HepG2 (cell line): ENCODE results near the gene ELAVL2. TPM values are rescaled to one million over a fixed set of nuclear protein-coding genes. Genes with fewer than 3 reads are reported as not detected.

Experiments used
- ATAC-seq: fragments of 200-7000 bp; cut with Tn5 transposase; 3 replicates; pipeline ENCODE4 v1.9.1; 2020; ENCODE audit warnings: mild to moderate bottlenecking, moderate library complexity
- BruUV-seq: library from RNA; stranded (reverse); fragments of 400-500 nt; replicated peaks from 2 replicates; lab custom pipeline; 2021; lab: Mats Ljungman, UMichigan
- CTCF ChIA-PET: fragments of 300-600 bp; formaldehyde crosslinking; extraction: SDS; loops from one replicate; lab custom pipeline; 2021; ENCODE audit warnings: low total read pairs, inconsistent platforms, low intra/inter-chr PET ratio; lab: Yijun Ruan, JAX
- POLR2A ChIA-PET: fragments of 350-600 bp; sonication (Branson Sonifier 250); formaldehyde crosslinking; loops from one replicate; lab custom pipeline; 2020; ENCODE audit warnings: antibody characterized with exemption, inconsistent platforms; lab: Yijun Ruan, JAX
- DNase-seq: peaks from one replicate; pipeline ENCODE4 v3.0.0-alpha.2; 2015; ENCODE audit warnings: low spot score
- FAIRE-seq: peaks from 3 replicates; lab custom pipeline; 2011; peaks lifted over from hg19 to GRCh38; lab: Jason Lieb, UNC
- H2AFZ ChIP-seq: one replicate; pipeline ENCODE4 v1.6.1; 2011; ENCODE audit warnings: low read length, inconsistent platforms
- H3K27ac ChIP-seq: fragments of 300-600 bp; 3 replicates; pipeline ENCODE4 v1.8.0; 2011; ENCODE audit warnings: mixed run types, mild to moderate bottlenecking, mixed read lengths, low read length, inconsistent platforms; ENCODE audit not compliant: insufficient read depth; ENCODE audit errors: extremely low read length
- H3K27me3 ChIP-seq, 2 experiments: fragments of 200-600 bp in 1 of 2; 2 replicates in 1 of 2; 3 replicates in 1 of 2; pipeline versions ENCODE4 v1.6.0 to v1.8.0; 2011; ENCODE audit warnings: low read length in 2 of 2, mild to moderate bottlenecking in 2 of 2, moderate library complexity in 2 of 2, inconsistent platforms in 1 of 2; ENCODE audit not compliant: insufficient read depth in 2 of 2, control insufficient read depth in 1 of 2
- H3K36me3 ChIP-seq, 2 experiments: fragments of 200-600 bp in 1 of 2; replicated peaks in 1 of 2; 2 replicates in 1 of 2; 3 replicates in 1 of 2; pipeline versions ENCODE4 v1.5.1 to v1.8.0; 2011; ENCODE audit warnings: low read length in 2 of 2, inconsistent platforms in 1 of 2; ENCODE audit not compliant: insufficient read depth in 2 of 2, control insufficient read depth in 1 of 2
- H3K4me1 ChIP-seq: 2 replicates; pipeline ENCODE4 v1.5.1; 2012; ENCODE audit warnings: low read length, inconsistent platforms; ENCODE audit not compliant: insufficient read depth
- H3K4me2 ChIP-seq: 2 replicates; pipeline ENCODE4 v1.6.0; 2011; ENCODE audit warnings: low read depth, low read length, inconsistent platforms
- H3K4me3 ChIP-seq, 3 experiments: fragments of 200-600 bp in 1 of 3; sonication (generic), shearing (Covaris generic) in 1 of 3; replicated peaks in 1 of 3; 2 replicates each; pipeline ENCODE4 v1.5.1; 2011 to 2016; ENCODE audit warnings: low read length in 3 of 3, inconsistent platforms in 2 of 3, low read depth in 2 of 3, mild to moderate bottlenecking in 2 of 3, control low read depth in 1 of 3, mixed read lengths in 1 of 3; ENCODE audit not compliant: insufficient read depth in 1 of 3
- H3K79me2 ChIP-seq: one replicate; pipeline ENCODE4 v1.6.1; 2011; ENCODE audit warnings: low read length, inconsistent platforms; ENCODE audit not compliant: insufficient read depth
- H3K9ac ChIP-seq: 2 replicates; pipeline ENCODE4 v1.6.0; 2011; ENCODE audit warnings: mild to moderate bottlenecking, low read depth, low read length, inconsistent platforms; ENCODE audit not compliant: insufficient read depth
- H3K9me3 ChIP-seq: 2 replicates; pipeline ENCODE4 v1.5.1; 2012; ENCODE audit warnings: mild to moderate bottlenecking, low read length
- H4K20me1 ChIP-seq: 2 replicates; pipeline ENCODE4 v1.6.0; 2011; ENCODE audit warnings: inconsistent platforms, mild to moderate bottlenecking, low read length, moderate library complexity; ENCODE audit not compliant: insufficient read depth
- KDM1A ChIP-seq: IDR thresholded peaks from 2 replicates; pipeline ENCODE4 v1.6.1; 2016; ENCODE audit warnings: missing compliant biosample characterization
- KLF6 ChIP-seq: IDR thresholded peaks from 2 replicates; pipeline ENCODE4 v1.8.0; 2016; ENCODE audit warnings: missing biosample characterization, missing genetic modification reagents
- MTERF4 ChIP-seq: sonication (generic); formaldehyde crosslinking; IDR thresholded peaks from 2 replicates; pipeline ENCODE4 v1.8.0; 2023; ENCODE audit warnings: mild to moderate bottlenecking, missing genetic modification reagents
- SRF ChIP-seq: IDR thresholded peaks from 2 replicates; pipeline ENCODE4 v1.6.1; 2011; ENCODE audit warnings: mild to moderate bottlenecking, low read depth, low read length, moderate library complexity
- WIZ ChIP-seq: sonication (generic); formaldehyde crosslinking; IDR thresholded peaks from 2 replicates; pipeline ENCODE4 v1.5.1; 2020; ENCODE audit warnings: mild to moderate bottlenecking, missing genetic modification reagents
- ZBTB10 ChIP-seq: sonication (generic); formaldehyde crosslinking; IDR thresholded peaks from 2 replicates; pipeline ENCODE4 v1.4.0; 2020; ENCODE audit warnings: missing genetic modification reagents, borderline replicate concordance
- ZFP36L2 ChIP-seq: sonication (generic); formaldehyde crosslinking; IDR thresholded peaks from 2 replicates; pipeline ENCODE4 v1.4.0; 2020; ENCODE audit warnings: missing genetic modification reagents
- WGBS: methylation state at CpG from one replicate; pipeline ENCODE4 v1.1.6; 2017; ENCODE audit warnings: low lambda C conversion rate; 5-methylcytosine and 5-hydroxymethylcytosine counted together
- in situ Hi-C: cut with HindIII; loops from 2 replicates; pipeline ENCODE4 v1.10.0; 2017; ENCODE audit warnings: low pct_unique_long_range_greater_than_20kb; ENCODE audit not compliant: extremely low pct_ligation_motif_present
- intact Hi-C: fragments of 100-400 bp; cut with micrococcal nuclease; formaldehyde crosslinking; loops from one replicate; pipeline ENCODE4 v1.10.0; 2022; ENCODE audit not compliant: unreplicated experiment
- polyA plus RNA-seq, 8 experiments: library from polyadenylated mRNA; depleted of rRNA in 3 of 8; stranded (reverse) in 7 of 8; unstranded in 1 of 8; fragments of >200 nt; fragmentation: Illumina TruSeq in 4 of 8; extraction: Trizol in 4 of 8; gene quantifications; 2 replicates each; pipeline versions ENCODE4 v1.2.1 to v1.2.3, GENCODE V29; 2011 to 2016; ENCODE audit warnings: low read depth in 4 of 8, missing spikeins in 1 of 8, mixed read lengths in 1 of 8; ENCODE audit not compliant: insufficient read depth in 1 of 8
- total RNA-seq, 5 experiments: library from RNA; depleted of rRNA; stranded (reverse); fragments of >200 nt; fragmentation: Illumina TruSeq; extraction: Trizol; gene quantifications; 2 replicates each; pipeline ENCODE4 v1.2.3, GENCODE V29; 2016; ENCODE audit warnings: low read depth in 1 of 5
- TF ChIP-seq, protein P1 (sequence below): sonication (generic); formaldehyde crosslinking; IDR thresholded peaks from 2 replicates; pipeline ENCODE4 v1.8.0; 2022; ENCODE audit warnings: mild to moderate bottlenecking, missing genetic modification reagents, borderline replicate concordance

ELAVL2 gene
- total and polyA plus RNA-seq, 2 of the 13 experiments (the other 11 are each of a cell fraction or from before 2014, with no cell fraction given) = not detected

- Histone ChIP-seq H3K4me1 (no peaks in the 10 kb centered on the region), H3K27ac (no peak overlapping the region), H3K36me3 (no peaks in the 10 kb centered on the region), H4K20me1 (no peaks in the 10 kb centered on the region), H2AFZ (no peak overlapping the region), H3K9me3 (no peaks in the 10 kb centered on the region), H3K4me2 (no peak overlapping the region), H3K9ac (no peak overlapping the region), H3K27me3 (no peaks in the 10 kb centered on the region), H3K4me3 (no peak overlapping the region), H3K79me2 (no peaks in the 10 kb centered on the region)
- TF ChIP-seq ZBTB10 (no peak), ZFP36L2 (no peak), KLF6 (CRISPR knock-in tag) (no peak), SRF (no peak), WIZ (CRISPR knock-in tag) (no peak), KDM1A (CRISPR knock-in tag) (no peak), MTERF4 (CRISPR knock-in tag) (no peak)
- TF ChIP-seq, protein P1, sequence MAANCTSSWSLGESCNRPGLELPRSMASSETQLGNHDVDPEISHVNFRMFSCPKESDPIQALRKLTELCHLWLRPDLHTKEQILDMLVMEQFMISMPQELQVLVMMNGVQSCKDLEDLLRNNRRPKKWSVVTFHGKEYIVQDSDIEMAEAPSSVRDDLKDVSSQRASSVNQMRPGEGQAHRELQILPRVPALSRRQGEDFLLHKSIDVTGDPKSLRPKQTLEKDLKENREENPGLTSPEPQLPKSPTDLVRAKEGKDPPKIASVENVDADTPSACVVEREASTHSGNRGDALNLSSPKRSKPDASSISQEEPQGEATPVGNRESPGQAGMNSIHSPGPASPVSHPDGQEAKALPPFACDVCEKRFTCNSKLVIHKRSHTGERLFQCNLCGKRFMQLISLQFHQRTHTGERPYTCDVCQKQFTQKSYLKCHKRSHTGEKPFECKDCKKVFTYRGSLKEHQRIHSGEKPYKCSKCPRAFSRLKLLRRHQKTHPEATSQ (CRISPR knock-in tag) = no peak
- DNase-seq (no peak), ATAC-seq (no peak), FAIRE-seq (no peak)
- CTCF ChIA-PET = no interaction called here
- in situ Hi-C loops (no loop called here), intact Hi-C loops (no loop called here)
- 4% methylated on average over 1 of the region's 1 CpG for WGBS
- BruUV-seq = no TSS peak
- POLR2A ChIA-PET = no interaction called here
These were observed 127.9 kb downstream of the ELAVL2 start for GRCh38 chr9:23698161-23698560.
